Fibroblast of lung (primary cell): Measurements from ENCODE around the gene ADH5.

Experiments
- EZH2 ChIP-seq: IDR thresholded peaks from 2 replicates; pipeline ENCODE4 v1.5.1; 2012; ENCODE audit warnings: low read length, control low read depth, mild to moderate bottlenecking; ENCODE audit errors: missing control alignments
- TF ChIP-seq, protein P1 (sequence below), 2 donors: IDR thresholded peaks in 1 of 2; conservative IDR thresholded peaks in 1 of 2; 1 replicate in 1 of 2; 2 replicates in 1 of 2; pipeline ENCODE4 v1.5.1; 2011 to 2012; ENCODE audit warnings: low read length in 2 of 2, control low read depth in 1 of 2, inconsistent platforms in 1 of 2, low read depth in 1 of 2, mild to moderate bottlenecking in 1 of 2

DNA sequence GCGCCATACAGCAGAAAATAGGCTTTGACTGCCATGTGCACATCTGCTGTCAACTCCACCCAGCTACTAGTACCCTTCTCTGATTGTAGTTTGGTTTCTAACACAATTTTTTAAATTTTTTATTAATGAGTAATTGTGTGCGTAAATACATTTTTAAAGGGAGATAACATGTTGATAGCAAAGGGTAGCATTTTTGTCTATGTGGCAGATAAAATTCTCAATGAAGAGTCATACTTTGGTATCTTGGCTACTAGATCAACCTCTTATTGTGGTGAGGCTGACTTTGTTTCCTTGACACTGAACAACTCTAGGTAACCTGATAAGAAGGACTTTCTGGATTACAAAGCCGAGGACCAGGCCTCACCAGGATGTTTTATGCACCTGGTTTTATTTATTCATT, 46.0 kb upstream of the ADH5 start:
- TF ChIP-seq EZH2, result no peak
- TF ChIP-seq, protein P1, sequence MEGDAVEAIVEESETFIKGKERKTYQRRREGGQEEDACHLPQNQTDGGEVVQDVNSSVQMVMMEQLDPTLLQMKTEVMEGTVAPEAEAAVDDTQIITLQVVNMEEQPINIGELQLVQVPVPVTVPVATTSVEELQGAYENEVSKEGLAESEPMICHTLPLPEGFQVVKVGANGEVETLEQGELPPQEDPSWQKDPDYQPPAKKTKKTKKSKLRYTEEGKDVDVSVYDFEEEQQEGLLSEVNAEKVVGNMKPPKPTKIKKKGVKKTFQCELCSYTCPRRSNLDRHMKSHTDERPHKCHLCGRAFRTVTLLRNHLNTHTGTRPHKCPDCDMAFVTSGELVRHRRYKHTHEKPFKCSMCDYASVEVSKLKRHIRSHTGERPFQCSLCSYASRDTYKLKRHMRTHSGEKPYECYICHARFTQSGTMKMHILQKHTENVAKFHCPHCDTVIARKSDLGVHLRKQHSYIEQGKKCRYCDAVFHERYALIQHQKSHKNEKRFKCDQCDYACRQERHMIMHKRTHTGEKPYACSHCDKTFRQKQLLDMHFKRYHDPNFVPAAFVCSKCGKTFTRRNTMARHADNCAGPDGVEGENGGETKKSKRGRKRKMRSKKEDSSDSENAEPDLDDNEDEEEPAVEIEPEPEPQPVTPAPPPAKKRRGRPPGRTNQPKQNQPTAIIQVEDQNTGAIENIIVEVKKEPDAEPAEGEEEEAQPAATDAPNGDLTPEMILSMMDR (conservative IDR thresholded peaks at IDR 0.05 in 1 of 2, IDR thresholded peaks at IDR 0.05 in 1 of 2; ENCODE audit: low read depth in 1 of 2, low read length in 2 of 2), result no peak
